ENCODE results near the gene FLNB. TPM values are rescaled to one million over a fixed set of nuclear protein-coding genes. Genes with fewer than 3 reads are reported as not detected.

FLNB gene
- total and polyA plus RNA-seq, 2 of the 8 experiments (the other 6 are each of a cell fraction or from before 2014, with no cell fraction given): 72.3 to 118 TPM

DNA sequence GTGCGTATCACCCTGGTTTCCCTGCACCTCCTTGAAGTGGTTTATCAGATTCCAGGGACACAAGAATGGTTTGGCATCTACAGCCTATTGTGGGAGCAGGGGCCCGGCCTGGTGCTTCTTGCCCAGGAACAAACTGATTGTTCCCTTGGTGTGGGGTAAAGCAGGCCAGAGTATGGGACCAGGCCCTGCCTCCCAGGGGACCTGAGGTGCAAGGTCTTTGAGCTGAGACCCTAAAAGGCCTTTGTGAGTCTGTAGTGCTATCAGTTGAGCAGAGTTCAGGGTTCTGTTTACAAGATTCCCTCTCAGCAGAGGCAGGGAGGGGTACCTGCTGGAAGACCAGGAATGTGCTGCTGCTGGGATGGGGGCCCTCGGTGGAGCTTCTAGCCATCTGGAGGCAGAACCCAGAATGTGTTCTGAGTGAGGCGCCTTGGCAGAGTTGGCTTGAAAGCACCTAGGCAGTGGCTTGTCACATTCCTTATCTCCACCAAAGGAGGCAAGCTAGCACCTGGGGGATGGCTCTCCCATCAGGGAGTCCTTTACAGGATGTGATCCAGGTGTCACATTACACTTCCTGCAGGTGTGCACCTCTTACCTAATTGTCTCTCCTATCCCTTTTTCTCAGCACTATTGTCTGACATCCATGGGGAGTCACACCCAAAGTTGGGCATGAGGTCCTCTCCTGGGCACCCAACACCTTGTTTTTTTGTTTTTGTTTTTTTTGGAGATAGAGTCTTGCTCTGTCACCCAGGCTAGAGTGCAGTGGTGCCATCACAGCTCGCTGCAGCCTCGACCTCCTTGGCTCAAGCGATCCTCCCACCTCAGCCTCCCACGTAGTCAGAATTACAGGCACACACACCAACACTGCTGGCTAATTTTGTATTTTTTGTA, 13.1 kb downstream of the FLNB start (continued):
- TF ChIP-seq SIN3A (conservative IDR thresholded peaks at IDR 0.05 in 1 of 2, IDR thresholded peaks at IDR 0.05 in 1 of 2; ENCODE audit: low read depth in 1 of 2, low read length in 2 of 2) (peak in 1 of 2 experiments; percentile 56; a peak in 1 of 4 replicates), YY1 (IDR thresholded peaks at IDR 0.05; ENCODE audit: low read depth, low read length) (0 out of 2 replicates have a peak, but pooled peaks have one; percentile 15), PHF8 (conservative IDR thresholded peaks at IDR 0.05; ENCODE audit: low read depth, low read length) (no peak), SP1 (IDR thresholded peaks at IDR 0.05; ENCODE audit: low read depth, low read length) (0 out of 2 replicates have a peak, but pooled peaks have one; percentile 68), SP4 (IDR thresholded peaks at IDR 0.05; ENCODE audit: low read length) (peak; percentile 20; the same call in 1 of the 2 replicates), JUND (IDR thresholded peaks at IDR 0.05; ENCODE audit: low read length) (no peak), TBP (IDR thresholded peaks at IDR 0.05; ENCODE audit: low read depth, low read length) (no peak; the same call in 1 of the 2 replicates), KDM5A (IDR thresholded peaks at IDR 0.05; ENCODE audit: low read length) (no peak), SIX5 (IDR thresholded peaks at IDR 0.05; ENCODE audit: low read depth, low read length) (0 out of 2 replicates have a peak, but pooled peaks have one; percentile 14), CBX5 (IDR thresholded peaks at IDR 0.05; ENCODE audit: low read depth, low read length) (no peak), TEAD4 (IDR thresholded peaks at IDR 0.05; ENCODE audit: low read depth, low read length) (peak; percentile 74; the same call in 1 of the 2 replicates), SAP30 (IDR thresholded peaks at IDR 0.05; ENCODE audit: insufficient read depth, insufficient replicate concordance, low read length) (peak; percentile 29)
- TF ChIP-seq, protein P1, sequence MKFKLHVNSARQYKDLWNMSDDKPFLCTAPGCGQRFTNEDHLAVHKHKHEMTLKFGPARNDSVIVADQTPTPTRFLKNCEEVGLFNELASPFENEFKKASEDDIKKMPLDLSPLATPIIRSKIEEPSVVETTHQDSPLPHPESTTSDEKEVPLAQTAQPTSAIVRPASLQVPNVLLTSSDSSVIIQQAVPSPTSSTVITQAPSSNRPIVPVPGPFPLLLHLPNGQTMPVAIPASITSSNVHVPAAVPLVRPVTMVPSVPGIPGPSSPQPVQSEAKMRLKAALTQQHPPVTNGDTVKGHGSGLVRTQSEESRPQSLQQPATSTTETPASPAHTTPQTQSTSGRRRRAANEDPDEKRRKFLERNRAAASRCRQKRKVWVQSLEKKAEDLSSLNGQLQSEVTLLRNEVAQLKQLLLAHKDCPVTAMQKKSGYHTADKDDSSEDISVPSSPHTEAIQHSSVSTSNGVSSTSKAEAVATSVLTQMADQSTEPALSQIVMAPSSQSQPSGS (IDR thresholded peaks at IDR 0.05; ENCODE audit: low read length): no peak
